GM18508 (cell line): ENCODE data around the gene TDRD7.
"Not testable (repeated sequence)": the region's sequence is repeated elsewhere in the genome, so short reads cannot be mapped to it uniquely, and the experiment has no call there.

Experiments
- ATAC-seq: cut with Tn5 transposase; IDR thresholded peaks from one replicate; pipeline ENCODE4 v1.9.1; 2021; ENCODE audit warnings: moderate number of reproducible peaks; ENCODE audit not compliant: insufficient read depth, unreplicated experiment

TDRD7 gene

DNA sequence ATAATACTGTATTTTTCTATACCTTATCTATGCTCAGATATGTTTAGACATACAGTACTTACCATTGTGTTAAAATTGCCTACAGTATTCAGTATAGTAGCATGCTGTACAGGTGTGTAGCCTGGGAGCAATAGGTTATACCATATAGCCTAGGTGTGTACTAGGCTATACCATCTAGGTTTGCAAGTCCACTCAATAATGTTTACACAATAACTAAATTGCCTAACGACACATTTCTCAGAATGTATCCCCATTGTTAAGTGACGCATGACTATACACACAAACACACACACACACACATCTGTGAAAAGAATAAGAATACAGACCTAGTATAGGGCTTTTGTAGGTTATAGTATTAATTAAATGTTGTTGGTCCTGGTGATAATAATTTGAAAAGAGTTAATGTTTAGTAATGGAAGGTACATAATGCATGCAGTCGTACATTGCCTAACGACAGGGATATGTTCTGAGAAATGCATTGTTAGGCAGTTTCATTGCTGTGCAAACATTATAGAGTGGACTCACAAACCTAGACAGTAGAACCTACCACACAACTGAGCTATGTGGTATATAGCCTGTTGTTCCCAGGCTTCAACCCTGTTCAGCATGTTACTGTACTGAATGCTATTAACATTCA is 13.6 kb downstream of the TDRD7 start:
- ATAC-seq: no peak

DNA sequence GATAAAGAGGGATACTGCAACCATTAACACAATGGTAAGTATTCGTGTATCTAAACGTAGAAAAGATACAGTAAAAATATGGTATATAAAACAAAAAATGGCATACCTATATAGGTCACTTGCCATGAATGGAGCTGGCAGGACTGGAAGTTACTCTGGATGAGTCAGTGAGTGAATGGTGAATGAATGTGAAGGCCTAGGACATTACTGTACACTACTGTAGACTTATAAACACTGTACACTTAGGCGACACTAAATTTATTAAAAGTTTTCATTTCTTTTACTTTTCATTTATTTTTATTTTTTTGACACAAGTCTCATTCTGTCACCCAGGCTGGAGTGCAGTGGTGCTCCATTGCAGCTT is 14.1 kb downstream of the TDRD7 start:
- ATAC-seq: no peak

DNA sequence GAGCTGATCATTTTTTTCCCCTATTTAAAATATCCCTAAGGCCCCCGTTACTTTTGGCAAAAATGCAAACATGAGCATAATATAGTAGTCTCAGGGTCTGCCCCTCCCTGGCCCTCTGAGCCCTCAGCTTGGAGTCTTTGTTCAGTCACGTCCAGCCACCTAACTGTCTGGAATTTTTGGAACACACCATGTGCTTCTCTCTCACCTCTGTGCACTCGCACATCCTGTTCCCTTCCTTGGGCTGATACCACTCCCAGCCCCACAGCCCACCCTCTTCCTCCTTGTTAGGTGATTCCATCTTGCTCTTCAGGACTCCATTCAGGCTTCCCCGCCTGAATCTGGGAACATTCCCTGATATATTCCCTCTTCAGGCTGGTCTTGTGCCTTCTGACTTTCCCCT is 16.0 kb downstream of the TDRD7 start:
- no peak for ATAC-seq

DNA sequence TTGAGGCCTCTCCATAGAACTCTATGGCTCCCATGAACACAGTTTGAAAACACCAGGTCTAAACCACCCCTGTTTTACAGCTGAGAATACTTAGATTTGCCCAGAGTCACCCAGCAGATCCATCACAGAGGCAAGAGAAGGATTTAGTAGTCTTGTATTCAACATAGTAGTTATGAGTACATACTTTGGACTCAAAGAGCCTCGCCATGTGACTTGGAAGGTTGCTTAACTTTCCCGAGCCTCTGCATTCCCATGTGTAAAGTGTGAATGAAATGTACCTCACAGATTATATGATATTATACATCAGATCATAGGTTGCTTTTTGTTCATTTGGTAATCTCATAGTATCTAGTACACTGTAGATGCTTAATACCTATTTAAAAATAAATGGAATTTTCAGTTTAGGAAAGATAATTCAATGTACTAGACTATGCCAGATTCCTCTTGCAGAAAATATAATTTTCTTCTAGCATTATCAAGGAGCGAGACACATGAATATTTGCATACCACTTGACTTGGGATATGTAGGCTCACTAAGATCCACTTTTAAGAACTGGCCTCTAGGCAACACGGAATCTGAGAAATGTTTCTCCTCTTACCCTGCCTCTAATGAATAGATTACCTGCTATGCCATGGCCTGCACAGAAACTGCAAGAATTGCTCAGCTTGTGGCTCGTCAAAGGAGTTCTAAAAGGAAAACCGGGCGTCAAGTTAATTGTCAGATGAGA is 18.6 kb downstream of the TDRD7 start:
- no peak for ATAC-seq

DNA sequence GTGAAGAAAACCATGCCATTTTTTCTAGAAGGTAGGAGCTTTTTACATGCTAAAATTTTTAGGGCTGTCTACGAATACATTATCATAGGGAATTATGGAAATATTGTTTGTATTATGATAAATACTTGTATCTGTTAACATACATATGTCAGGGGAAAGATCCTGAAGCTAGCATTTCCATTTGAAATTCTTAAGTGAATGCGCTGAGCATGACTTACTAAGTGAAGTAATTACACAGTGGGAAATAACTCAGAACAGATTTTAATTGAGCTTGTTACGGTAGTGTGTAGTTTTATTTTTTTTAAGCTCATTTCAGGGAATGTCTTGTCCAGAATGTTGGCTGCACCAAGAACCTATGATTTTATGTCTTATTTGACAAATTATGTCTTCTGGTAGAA is 19.1 kb downstream of the TDRD7 start:
- no peak for ATAC-seq

DNA sequence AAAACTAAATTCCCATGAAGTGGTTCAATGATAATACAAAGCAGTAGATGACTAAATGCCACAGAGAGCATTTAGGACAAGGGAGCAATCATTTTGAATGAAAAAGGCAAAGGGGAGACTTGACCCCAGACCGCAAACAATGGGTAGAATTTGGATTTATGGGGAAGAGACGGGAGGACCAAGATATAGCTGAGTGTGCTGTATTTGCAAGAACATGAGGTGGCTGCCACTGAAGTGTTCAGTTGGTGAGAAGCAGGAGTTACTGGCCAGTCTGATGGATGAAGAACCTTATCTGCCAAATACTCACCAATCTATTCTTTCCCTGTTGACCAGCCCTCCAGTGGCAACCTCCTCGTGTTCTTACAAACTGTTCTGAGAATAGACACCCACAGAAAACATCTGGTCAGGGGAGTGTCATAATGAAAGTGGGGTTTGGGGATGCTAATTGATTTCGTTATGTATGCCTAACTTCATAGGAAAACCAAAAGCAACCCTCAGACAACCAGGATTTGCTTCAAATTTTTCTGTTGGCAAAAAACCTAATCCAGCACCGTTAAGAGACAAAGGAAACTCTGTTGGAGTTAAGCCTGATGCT is 19.8 kb downstream of the TDRD7 start:
- no peak for ATAC-seq

DNA sequence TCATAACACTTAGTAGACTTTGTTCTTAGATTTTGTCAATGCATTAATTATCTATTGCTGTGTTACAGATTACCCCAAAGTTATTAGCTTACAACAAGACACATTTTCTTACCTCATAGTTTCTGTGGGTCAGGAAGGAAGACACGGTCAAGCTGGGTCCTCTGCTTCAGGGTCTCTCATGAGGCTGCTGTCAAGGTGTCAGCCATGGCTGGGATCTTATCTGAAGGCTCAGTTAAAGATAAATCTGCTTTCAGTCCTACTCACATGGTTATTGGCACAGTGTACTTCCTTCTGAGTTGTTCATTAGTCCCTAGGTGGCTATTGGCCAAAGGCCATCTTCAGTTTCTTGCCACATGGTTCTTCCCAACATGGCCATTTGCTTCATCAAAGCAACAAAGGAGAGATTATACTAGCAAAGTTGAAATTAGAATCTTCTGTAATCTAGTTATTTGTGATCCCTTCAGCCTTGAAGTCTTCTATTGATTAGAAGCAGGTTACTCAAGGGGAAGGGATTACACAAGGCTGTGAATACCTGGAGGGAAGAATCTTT is 25.2 kb downstream of the TDRD7 start:
- no peak for ATAC-seq

DNA sequence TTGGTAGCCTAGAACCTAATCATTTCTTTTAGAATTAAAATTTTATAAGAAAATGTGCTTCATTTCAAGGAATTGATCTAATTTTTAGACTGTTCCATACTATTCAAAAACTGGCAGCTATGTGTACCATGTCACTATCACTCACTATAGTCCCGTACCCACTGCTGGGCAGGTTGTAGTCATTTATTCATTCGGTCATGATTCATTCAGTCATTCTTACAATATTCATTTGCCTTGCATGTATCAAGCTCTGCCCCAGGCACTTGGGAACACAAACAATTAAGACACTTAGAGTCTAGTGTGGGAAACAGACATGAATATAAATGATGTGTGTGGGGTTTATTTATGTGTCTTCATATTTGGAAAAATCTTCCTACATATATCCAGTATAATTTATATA is 26.4 kb downstream of the TDRD7 start:
- no peak for ATAC-seq

DNA sequence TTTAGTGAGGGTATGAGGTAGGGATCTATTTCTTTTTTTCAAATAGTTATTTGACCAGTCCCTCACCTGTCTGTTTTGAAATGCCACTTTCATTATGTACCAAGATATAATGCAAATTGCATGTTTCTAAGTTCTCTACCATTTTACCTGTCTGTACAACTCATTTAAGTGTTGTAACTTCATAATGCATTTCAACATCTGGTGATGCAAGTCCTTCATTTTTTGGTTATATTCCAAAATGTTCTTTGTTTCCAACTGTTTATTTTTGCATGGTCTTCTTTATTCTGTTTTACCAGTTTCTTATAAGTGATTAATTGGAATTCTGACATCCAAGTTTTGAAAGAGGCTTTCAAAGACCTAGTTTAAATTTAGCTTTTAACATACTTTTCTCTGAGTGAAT is 26.8 kb downstream of the TDRD7 start:
- ATAC-seq: no peak

DNA sequence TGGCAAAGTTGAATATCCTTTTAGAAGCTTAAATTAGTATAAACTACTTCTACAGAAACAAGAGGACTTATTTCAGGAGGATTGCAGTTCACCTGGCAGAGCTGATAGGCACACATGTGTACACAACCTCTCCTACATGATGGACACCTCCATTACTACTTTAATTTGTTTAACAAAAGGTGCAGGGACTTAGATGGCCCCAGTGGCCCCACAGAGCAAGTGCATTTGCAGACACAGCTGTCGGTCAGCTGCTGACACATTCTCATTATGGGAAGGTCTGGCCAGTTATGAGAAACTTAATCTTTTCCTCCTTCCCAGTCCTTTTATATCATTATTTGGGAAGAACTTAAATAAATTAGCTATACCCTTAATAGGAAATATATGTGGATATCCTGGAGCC is 28.3 kb downstream of the TDRD7 start:
- no peak for ATAC-seq

DNA sequence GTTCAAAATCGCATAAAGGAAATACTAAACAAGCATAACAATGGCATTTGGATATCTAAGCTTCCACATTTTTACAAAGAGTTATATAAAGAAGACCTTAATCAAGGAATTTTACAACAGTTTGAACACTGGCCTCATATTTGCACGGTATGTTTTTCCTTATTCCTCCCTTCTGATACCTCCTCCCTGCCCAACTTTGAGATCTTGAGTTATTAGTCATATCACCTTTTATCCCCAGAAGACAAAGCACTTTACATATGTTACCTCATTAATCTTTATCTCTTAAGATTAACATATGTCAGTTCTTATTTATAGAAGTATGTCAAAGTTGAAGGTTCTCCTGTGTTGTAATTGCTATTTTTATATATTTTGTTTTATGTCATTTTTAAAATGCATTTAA is 29.8 kb downstream of the TDRD7 start:
- ATAC-seq: no peak

DNA sequence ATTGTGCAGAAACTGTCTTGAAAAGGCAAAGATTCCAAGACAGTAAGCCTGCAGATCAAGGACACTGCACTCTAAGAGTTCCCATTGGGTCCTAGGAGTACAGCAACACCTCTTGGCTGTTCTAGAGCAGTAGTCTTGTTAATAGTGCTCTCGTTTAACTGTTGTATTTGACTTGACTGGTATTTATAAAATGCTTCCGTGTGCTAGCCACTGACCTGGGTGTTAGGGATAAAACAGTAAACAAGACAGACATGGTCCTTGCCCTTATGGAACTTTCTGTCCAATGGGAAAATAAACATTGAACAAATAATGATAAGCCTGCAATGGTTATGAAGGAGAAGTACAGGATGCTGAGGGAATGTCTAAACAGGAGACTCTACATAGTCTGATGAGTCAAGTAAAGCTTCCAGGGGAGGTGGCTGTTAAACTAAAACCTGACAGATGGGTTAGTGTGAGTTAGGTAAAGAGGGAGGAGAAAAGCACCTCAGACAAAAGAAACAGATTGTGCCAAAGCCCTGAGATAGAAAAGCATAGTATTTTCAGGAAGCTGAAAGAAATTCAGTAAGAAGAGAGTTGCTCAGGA is 33.3 kb downstream of the TDRD7 start:
- ATAC-seq: no peak

DNA sequence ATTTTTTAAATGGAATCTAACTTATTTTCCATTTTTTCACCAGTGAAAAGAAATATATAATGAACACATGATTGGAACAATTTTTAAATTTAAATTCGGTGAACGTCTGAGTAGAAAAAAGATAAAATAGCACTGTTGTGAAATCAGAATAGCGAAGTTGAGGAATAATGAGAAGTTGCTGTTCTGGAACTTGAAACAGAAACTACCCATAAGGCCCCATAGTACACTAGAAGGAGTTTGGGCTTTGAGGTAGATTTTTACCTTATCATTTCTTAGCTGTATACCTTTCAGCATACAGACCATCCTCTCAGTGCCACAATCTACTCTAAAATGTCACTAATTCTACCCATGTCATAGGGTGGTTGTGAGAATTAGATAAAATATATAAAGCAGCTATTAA is 35.1 kb downstream of the TDRD7 start:
- ATAC-seq: no peak

DNA sequence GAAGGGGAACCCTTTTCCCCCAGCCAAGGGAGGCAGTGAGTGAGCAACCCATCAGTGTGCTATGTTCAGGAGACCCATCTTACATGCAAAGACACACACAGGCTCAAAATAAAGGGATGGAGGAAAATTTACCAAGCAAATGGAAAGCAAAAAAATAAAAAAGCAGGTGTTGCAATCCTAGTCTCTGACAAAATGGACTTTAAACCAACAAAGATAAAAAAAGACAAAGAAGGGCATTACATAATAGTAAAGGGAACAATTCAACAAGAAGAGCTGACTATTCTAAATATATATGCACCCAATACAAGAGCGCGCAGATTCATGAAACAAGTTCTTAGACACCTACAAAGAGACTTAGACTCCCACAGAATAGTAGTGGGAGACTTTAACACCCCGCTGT is 41.7 kb downstream of the TDRD7 start:
- ATAC-seq: not testable (repeated sequence)

DNA sequence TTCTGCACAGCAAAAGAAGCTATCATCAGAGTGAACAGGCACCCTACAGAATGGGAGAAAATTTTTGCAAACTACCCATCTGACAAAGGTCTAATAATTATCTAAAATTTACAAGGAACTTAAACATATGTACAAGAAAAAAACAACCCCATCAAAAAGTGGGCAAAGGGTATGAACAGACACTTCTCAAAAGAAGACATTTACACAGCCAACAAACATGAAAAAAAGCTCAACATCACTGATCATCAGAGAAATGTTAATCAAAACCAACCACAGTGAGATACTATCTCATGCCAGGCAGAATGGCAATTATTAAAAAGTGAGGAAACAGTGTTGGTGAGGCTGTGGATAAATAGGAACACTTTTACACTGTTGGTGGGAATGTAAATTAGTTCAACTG is 44.9 kb downstream of the TDRD7 start:
- ATAC-seq: not testable (repeated sequence)

DNA sequence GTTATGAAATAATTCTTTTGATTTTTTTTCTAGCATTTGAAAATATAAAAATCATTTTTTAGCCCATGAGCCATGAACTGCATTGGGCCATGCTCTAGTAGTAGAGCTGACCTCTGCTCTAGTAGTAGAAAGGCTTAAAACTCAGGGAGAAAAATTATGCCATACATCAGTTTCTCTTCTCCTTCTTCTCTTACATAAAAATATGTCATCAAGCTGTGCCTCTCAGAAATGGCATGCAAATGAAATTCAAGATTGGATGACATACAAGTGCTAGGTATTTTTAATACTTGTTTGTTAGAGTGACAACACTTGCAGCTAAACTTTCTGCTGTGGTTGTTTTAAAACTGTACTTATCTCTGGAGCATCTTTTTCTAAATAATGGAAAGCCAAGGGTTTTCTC is 47.4 kb downstream of the TDRD7 start:
- ATAC-seq: no peak

DNA sequence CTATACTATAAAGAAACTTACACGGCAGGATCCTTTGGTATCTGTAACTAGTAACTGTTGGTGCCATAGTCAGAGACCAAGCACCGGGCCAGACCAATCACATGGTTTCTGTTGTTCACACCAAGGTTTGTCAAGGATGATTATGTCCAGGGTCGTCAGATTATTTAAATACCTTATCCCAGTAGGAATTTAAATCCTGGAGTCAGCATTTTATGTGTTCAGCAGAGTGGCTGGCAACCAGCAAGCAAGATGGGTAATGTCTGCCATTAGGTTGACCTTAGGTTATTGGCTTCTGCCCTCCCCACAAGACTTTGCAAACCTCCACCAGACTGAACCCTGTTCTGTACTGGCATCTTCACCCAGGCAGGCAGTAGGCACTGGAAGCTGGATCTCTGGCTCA is 50.3 kb downstream of the TDRD7 start:
- no peak for ATAC-seq

DNA sequence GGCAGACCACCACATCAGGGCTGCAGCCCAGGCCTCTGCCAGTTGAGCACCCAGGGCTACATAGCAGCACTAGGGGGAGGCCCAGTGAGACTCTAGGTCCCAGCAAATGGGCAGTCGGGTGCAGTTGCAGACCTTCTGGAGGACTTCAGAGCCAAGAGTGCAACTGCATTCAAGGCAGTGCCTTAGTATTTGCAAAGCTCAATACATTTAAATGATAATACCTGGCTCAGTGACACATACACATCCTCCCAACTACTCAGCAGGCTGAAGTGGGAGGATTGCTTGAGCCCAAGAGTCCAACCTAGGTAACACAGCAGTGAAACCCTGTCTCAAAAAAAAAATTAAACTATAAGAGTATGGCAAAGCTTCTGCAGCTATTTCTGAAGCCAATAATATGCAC is 51.0 kb downstream of the TDRD7 start:
- no peak for ATAC-seq

DNA sequence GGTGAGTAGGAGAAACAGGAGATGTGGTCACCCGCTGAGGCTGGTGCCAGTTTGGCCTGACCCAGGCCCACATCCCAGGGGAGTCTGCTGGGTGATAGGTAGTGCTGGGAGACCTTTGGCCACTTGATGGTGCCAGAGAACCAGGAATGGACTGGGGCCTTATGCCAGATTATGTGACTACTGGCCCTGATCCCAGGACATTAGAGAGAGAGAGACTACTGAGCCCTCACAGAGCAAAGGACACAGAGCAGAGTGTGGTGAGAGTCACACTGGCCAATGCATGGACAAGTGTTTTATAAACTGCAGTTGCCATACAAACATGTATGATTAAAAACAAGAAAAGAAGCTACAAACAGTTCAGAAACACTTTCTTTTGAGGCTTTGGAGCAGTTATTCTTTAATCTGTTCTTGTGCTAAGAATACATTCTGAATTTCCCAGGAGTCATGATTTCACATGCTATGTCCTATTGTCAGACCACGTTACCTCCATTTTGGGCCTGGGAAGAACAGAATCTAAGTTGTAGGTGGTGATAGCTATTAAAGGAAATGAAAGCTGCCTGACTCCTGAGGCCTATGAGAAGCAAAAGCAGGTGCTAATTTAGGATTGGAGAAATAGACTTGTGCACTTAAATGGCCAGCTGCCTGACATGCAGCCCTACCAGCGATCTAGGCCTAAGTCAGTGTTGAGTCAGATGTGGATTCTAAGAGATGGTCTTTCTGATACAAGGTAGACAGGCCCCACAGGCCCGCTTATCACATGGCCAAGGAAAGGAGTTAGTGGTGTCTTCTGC is 57.0 kb downstream of the TDRD7 start:
- ATAC-seq: peak; percentile 54

DNA sequence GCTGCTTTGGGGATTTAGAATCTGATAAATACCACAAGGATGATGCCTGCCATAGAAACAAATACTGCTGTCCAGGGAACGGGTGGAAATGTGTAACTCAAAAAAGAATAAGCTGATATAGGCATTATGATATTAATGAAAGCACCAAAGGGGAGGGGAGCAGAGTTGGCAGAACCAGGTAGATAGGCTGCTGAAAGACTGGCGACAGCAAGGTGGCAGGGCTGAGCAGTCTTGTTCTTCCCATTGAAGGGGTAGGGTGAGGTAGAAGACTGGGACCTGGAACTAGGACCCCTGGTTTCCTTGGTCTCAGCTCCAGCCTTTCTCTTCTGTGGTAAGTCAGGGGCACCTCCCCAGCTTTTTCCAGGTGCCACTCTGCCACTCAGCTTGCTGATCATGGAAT is 58.2 kb downstream of the TDRD7 start:
- ATAC-seq: no peak

DNA sequence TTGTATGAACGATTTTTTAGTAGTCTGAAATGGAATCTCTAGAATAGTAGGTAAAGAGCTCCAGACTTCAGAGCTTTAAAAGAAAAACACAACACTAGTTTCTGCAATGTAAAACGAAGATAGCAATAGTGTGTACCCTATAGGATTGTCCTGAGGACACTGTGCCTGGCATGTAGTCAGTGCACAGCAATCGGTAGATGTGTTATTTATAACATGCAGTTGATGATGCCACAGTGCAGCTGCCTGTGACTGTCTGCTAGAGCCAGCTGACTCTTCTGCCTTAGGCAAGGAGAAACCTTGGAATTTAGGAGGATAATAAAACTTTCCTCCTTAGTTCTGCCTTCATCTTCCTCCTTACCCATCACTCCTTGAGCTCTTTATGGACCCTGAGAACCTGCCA is 61.8 kb downstream of the TDRD7 start:
- ATAC-seq: no peak
